HG02981 (cell line): ENCODE results near the gene TBCD.

Source experiments
- ATAC-seq: cut with Tn5 transposase; IDR thresholded peaks from one replicate; pipeline ENCODE4 v1.9.1; 2021; ENCODE audit warnings: mild to moderate bottlenecking, moderate library complexity; ENCODE audit not compliant: unreplicated experiment

TBCD gene

DNA sequence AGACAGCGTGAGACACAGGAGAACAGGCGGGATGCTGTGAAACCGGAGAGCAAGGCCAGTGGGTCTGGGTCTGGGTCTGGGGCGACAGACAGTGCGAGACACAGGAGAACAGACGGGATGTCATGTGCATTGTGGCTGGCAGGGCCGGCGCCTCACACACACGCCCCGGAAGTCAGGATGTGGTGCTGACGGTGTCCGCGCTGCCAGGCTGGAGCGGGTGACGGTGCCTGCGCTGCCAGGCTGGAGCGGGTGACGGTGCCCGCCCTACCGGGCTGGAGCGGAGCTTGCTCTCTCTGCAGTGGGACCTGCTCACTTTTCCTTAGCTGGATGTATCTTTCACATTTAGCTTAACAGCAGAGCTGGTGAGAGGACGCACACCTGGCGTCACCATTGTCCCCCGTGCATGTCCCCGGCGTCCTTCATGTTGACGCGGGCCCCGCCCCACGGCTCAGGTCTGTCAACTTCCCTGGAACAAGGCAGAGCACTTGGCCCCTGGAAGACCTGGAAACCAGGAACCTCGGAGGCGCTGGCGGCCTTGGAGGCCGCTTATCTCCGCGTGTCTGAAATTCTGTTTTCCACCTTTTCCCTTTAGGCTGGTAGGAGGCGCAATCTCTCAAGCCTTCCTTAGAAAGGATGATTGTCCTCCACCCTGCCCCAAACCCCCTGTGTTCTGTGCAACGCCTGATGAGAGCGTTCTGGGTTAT lies 131.0 kb downstream of the TBCD start:
- ATAC-seq = no peak

DNA sequence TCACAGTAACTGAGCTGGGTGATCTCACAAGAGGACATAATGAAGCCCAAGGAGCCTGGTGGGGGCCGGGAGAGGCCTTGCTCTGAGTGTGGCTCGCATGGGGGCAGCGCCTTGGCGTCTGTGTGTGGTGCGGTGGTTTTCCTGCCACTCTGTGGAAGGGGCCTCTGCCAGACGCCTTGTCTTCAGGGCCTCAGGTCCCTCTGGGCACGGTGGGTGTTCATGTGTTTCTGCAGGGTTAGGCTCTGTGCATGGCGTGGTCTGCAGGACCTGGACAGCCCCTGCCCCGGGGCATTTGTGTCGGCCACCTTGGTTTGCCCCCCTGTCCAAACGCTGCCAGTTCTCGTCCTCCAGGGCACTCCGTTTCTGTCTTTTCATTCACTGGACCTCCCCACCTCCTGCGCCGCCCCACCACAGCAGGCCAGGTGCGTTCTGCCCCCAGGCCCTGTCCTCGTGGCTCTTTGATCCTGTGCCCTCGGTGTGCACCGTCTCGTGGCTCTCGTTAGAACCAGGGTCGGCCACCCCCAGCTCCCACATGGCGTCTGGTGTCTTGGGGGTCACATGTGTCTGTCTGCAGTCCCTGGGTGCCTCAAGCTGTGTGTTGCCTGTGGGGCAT lies 131.7 kb downstream of the TBCD start:
- no peak for ATAC-seq

DNA sequence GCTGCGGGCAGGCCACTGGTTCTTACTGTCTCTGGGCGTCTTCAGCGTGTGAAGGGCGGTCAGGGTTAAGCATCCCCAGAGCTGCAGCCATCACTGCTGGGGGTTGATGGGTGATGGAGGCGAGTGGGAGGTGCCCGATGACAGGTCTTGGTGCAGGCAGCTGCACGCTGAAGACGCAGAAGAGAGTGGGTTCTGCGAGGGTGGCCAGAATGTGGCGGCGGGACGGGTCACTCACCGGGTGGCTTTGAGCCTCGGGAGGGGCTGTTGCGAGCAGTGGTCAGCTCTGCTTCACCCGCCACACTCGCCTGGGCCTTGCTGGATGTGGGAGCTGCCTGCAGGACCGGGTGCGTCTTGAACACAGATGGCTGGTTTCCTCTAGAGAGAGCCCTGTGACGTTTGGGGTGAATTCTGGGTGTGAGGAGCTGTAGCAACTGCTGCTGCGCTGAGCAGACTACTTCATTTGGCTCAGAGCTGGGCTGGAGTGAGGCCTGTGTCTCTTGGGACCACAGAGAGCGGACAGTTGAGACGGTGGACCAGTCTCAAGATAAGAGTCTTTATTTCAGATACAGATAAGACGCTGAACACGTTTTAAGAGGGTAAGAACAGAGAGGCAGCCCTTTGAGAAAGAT lies 132.6 kb downstream of the TBCD start:
- no peak for ATAC-seq

GRCh38 chr17:82884970-82885353 lies 133.1 kb downstream of the TBCD start:
- ATAC-seq = no peak

- no peak for ATAC-seq
These were observed 135.6 kb downstream of the TBCD start for GRCh38 chr17:82887255-82888164.

- no peak for ATAC-seq
These were observed 137.0 kb downstream of the TBCD start for GRCh38 chr17:82888583-82889495.

DNA sequence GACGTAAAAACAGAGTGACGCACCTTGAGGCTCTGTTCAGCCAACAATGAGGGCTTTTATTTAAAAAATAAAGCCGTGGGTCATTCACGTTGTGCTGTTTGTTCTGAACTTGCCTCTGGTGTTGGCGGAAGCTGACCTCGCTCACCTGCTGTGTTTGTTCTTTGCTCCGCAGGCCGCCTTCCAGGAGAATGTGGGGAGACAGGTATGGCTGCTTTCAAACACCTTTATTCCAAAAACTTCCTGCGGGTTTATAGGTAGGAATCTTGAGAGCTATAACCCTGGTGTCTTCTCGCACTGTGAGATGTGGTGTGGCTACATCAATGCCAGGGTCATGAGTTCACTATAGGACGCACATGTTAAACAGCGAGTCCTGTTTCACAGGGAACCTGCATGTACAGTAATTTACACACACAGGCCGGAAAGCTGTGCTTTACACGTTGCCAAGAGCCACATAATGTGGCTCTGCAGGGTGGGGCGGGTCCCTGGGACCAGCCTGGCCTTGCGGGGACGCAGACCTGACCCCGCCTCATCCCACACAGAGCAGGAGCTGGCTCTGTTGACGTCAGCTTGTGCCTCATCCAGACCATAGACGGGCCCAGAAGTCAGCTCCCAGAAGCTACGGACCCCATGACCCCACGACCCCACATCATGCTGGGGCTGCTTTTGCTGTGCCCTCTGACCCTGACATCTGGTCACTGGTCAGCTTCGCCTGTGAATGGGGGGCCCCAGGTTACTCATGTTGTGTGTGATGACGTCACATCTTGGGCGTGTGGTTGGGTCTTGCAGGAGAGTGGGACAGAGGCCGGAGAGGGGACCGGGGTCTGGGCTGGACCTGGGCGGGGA lies 137.9 kb downstream of the TBCD start:
- no peak for ATAC-seq

- no peak for ATAC-seq
These were observed 138.5 kb downstream of the TBCD start for GRCh38 chr17:82890339-82890730.

GRCh38 chr17:82890926-82891678 lies 139.2 kb downstream of the TBCD start:
- no peak for ATAC-seq

- ATAC-seq = no peak
These were observed 140.0 kb downstream of the TBCD start for GRCh38 chr17:82891911-82892310.

- no peak for ATAC-seq
These were observed 141.2 kb downstream of the TBCD start for GRCh38 chr17:82892899-82893565.

GRCh38 chr17:82893779-82894178 lies 141.9 kb downstream of the TBCD start:
- ATAC-seq = no peak

DNA sequence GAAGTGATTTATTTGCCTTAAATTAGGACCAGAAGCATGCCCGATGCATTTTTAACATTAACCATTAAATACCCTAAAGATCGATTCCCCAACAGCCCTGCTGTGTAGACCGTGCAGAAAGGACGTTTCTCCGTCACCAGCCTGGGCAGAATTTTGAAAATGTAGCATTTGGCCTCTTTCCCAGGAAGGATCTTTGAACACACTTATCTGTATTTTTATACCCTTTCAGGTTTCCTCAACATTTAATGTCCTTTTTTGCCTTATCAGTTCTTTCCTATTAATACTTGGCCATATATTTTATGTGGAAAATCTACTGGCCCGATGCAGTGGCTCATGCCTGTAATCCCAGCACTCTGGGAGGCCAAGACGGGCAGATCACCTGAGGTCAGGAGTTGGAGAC lies 142.5 kb downstream of the TBCD start:
- ATAC-seq = no peak

GRCh38 chr17:82895087-82895486 lies 143.2 kb downstream of the TBCD start:
- ATAC-seq = no peak

DNA sequence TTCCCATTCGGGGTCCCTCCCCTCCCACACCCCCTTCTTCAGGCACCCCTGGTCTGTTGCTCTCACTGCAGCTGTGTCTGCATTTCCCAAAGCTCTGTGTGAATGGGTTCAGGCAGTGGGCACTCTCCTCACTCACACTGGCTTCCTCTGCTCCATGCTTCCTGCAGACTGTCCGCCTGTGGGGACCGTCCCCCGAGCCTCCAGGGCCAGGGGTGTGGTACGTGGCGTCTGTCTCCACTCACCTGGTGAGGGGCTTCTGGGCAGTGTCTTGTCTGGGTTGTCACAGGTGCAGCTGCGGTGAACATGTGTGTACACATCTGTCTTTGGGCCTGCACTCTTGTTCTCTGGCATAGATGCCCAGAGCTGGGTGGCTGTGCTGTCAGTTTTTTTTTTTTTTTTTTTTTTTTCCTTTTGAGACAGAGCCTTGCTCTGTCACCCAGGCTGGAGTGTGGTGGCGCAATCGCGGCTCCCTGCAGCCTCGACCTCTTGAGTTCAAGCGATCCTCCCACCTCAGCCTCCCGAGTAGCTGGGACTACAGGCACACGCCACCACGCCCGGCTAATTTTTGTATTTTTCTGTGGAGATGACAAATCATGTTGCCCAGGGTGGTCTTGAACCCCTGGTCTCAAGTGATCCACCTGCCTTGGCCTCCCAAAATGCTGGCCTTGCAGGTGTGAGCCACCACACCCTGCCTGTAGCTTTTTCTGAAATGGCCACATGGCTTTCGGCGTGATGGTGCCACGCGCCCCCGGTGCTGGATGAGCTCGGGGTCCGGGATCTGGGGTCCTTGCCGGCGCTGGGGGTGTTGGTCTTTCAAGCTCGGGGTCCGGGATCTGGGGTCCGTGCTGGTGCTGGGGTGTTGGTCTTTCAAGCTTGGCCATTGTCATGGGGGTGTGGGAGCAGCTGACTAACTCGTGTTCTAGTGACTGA lies 144.5 kb downstream of the TBCD start:
- no peak for ATAC-seq

DNA sequence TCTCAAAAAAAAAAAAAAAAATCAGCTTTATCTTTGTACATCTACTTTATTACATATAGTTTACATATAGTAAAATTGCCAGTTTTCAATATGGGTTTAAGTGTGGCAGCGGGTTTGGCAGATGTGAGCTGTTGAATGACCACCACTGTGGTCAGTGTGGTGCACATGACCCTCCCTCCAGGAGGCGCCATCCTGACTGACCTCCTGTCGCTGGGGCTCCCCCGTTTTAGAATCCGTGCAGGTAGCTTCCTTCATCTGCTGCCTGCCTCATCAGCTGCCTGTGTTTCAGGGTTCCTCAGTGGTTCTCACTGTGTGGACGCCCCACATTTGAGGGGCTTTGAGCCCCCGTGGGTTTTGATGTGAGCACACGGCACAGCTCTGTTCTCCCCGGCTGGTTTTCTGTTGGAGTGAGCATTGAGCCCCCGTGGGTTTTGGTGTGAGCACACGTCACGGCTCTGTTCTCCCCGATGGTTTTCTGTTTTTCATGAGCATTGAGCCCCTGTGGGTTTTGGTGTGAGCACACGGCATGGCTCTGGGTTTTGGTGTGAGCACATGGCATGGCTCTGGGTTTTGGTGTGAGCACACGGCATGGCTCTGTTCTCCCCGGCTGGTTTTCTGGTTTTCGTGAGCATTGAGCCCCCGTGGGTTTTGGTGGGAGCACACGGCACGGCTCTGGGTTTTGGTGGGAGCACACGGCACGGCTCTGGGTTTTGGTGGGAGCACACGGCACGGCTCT lies 145.8 kb downstream of the TBCD start:
- ATAC-seq = no peak
